Measurements from ENCODE around the gene NACC1.

GRCh38 chr19:13098277-13099072 is 19.6 kb upstream of the NACC1 start:
- TF ChIP-seq, protein P1, sequence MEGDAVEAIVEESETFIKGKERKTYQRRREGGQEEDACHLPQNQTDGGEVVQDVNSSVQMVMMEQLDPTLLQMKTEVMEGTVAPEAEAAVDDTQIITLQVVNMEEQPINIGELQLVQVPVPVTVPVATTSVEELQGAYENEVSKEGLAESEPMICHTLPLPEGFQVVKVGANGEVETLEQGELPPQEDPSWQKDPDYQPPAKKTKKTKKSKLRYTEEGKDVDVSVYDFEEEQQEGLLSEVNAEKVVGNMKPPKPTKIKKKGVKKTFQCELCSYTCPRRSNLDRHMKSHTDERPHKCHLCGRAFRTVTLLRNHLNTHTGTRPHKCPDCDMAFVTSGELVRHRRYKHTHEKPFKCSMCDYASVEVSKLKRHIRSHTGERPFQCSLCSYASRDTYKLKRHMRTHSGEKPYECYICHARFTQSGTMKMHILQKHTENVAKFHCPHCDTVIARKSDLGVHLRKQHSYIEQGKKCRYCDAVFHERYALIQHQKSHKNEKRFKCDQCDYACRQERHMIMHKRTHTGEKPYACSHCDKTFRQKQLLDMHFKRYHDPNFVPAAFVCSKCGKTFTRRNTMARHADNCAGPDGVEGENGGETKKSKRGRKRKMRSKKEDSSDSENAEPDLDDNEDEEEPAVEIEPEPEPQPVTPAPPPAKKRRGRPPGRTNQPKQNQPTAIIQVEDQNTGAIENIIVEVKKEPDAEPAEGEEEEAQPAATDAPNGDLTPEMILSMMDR (conservative IDR thresholded peaks at IDR 0.05; ENCODE audit: low read length), result no peak
- no peak for TF ChIP-seq EZH2phosphoT487 (IDR thresholded peaks at IDR 0.05; ENCODE audit: borderline replicate concordance)

All from Loucy (cell line).